Measurements from ENCODE around the gene SOX4.

Gene SOX4

DNA sequence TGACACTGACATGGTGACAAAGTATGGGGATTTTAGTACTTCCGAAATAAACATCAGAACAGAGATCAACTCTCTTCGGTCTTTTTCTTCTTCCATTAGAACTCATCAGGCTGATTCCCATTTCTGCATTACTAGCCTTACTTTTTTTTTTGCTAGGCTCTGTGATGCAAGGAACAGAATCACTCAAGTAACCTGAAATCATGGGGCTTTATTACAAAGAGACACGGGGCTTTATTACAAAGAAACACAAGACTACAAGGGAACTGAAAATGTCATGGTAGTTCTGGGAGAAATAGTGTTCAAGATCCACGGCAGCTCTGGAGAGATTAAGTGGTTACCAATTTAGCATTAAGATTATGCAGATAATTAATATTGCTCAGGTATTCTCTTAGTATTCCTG is 11.6 kb downstream of the SOX4 start:
- Histone ChIP-seq H3K36me3 (ENCODE audit: control insufficient read depth, insufficient read depth, low read length) (no peaks in the 10 kb centered on the region), H3K27me3 (replicated peaks; ENCODE audit: control insufficient read depth, insufficient read depth, low read length) (no peaks in the 10 kb centered on the region), H3K4me3 (replicated peaks; ENCODE audit: low read depth, low read length) (no peak overlapping the region)
- no peak for DNase-seq (ENCODE audit: extremely low read depth, insufficient read length)
- TF ChIP-seq, protein P1, sequence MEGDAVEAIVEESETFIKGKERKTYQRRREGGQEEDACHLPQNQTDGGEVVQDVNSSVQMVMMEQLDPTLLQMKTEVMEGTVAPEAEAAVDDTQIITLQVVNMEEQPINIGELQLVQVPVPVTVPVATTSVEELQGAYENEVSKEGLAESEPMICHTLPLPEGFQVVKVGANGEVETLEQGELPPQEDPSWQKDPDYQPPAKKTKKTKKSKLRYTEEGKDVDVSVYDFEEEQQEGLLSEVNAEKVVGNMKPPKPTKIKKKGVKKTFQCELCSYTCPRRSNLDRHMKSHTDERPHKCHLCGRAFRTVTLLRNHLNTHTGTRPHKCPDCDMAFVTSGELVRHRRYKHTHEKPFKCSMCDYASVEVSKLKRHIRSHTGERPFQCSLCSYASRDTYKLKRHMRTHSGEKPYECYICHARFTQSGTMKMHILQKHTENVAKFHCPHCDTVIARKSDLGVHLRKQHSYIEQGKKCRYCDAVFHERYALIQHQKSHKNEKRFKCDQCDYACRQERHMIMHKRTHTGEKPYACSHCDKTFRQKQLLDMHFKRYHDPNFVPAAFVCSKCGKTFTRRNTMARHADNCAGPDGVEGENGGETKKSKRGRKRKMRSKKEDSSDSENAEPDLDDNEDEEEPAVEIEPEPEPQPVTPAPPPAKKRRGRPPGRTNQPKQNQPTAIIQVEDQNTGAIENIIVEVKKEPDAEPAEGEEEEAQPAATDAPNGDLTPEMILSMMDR (IDR thresholded peaks at IDR 0.05; ENCODE audit: insufficient read depth, low read length, poor library complexity, severe bottlenecking) = no peak

DNA sequence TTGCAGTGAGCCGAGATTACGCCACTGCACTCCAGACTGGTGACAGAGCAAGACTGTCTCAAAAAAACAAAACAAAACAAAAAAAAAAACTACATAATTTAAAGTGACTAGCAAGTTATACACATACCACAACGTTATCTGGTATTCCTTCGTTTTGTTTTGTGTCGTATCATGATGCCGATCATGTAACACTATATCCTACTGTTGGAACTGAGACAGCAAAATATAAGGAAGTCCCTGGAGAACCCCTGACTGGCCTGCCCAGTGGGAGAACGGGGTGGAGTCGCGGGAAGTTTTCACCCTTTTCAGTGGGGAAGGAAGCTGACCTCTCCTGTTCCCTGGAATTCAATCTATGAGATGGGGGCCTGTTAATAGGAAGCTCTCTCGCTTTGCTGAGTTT is 15.1 kb downstream of the SOX4 start:
- DNase-seq (ENCODE audit: extremely low read depth, insufficient read length) = no peak
- TF ChIP-seq, protein P1 (IDR thresholded peaks at IDR 0.05; ENCODE audit: insufficient read depth, low read length, poor library complexity, severe bottlenecking) = no peak
- H3K36me3 ChIP-seq (ENCODE audit: control insufficient read depth, insufficient read depth, low read length) = no peaks in the 10 kb centered on the region

DNA sequence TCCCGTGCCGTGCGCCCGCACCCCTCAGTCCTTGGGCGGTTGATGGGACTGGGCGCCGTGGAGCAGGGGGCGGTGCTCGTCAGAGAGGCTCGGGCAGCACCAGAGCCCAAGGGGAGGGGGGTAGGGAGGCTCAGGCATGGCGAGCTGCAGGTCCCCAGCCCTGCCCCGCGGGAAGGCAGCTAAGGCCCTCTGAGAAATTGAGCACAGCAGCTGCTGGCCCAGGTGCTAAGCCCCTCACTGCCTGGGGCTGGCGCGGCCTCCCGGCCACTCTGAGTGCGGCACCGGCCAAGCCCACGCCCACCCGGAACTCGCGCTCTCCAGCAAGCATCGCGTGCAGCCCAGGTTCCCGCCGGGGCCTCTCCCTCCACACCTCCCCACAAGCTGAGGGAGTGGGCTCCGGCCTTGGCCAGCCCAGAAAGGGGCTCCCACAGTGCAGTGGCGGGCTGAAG is 16.4 kb downstream of the SOX4 start:
- TF ChIP-seq, protein P1 (IDR thresholded peaks at IDR 0.05; ENCODE audit: insufficient read depth, low read length, poor library complexity, severe bottlenecking) = no peak
- DNase-seq (ENCODE audit: extremely low read depth, insufficient read length) = no peak
- no peaks in the 10 kb centered on the region for H3K27me3 ChIP-seq (replicated peaks; ENCODE audit: control insufficient read depth, insufficient read depth, low read length)
- H3K36me3 ChIP-seq (ENCODE audit: control insufficient read depth, insufficient read depth, low read length) = no peaks in the 10 kb centered on the region
- H3K4me3 ChIP-seq (replicated peaks; ENCODE audit: low read depth, low read length) = no peak overlapping the region

More for the DNA sequence above, 15.1 kb downstream of the SOX4 start:
- H3K4me3 ChIP-seq (replicated peaks; ENCODE audit: low read depth, low read length) = no peak overlapping the region
- H3K27me3 ChIP-seq (replicated peaks; ENCODE audit: control insufficient read depth, insufficient read depth, low read length) = no peaks in the 10 kb centered on the region

DNA sequence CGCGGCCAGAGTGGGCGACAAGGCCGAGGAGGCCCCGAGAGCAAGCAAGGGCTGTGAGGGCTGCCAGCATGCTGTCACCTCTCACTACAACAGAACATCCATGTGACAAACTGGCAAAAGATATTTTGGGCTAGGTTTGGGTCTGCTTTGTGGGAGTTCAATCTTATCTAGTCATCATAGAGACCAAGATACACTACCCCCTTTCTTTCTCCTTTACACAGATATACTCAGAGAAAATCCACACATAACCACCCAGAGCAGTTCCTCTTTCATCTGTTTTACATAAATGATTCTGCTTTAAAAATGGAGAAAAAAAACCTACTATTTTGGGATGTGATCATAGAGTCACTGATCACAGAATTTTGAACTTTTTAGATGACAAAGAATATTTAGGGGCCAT is 16.8 kb downstream of the SOX4 start:
- DNase-seq (ENCODE audit: extremely low read depth, insufficient read length) = no peak
- H3K27me3 ChIP-seq (replicated peaks; ENCODE audit: control insufficient read depth, insufficient read depth, low read length) = no peaks in the 10 kb centered on the region
- H3K36me3 ChIP-seq (ENCODE audit: control insufficient read depth, insufficient read depth, low read length) = no peaks in the 10 kb centered on the region
- TF ChIP-seq, protein P1 (IDR thresholded peaks at IDR 0.05; ENCODE audit: insufficient read depth, low read length, poor library complexity, severe bottlenecking) = no peak
- H3K4me3 ChIP-seq (replicated peaks; ENCODE audit: low read depth, low read length) = no peak overlapping the region

DNA sequence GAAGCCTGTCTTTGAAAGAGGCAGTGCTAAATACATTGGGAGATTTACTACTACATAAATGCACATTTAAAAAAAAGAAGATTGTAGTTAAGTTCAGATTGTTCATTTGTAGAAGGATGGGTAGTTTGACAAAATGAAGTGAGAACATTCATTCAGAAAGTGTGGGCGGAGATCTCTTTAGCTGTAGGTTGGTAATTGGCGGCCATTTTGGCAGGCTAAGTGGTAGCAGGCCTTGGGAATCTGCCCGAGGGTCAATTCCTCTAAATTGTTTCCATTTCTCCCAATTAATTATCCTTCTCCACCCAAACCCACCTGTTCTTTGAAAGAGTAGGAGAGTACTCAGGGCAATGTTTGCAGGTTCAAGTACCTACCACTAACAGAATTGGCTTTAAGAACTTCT is 17.9 kb downstream of the SOX4 start:
- TF ChIP-seq, protein P1 (IDR thresholded peaks at IDR 0.05; ENCODE audit: insufficient read depth, low read length, poor library complexity, severe bottlenecking) = no peak
- no peak for DNase-seq (ENCODE audit: extremely low read depth, insufficient read length)
- H3K36me3 ChIP-seq (ENCODE audit: control insufficient read depth, insufficient read depth, low read length) = no peaks in the 10 kb centered on the region

More for the DNA sequence above, 17.9 kb downstream of the SOX4 start:
- H3K4me3 ChIP-seq (replicated peaks; ENCODE audit: low read depth, low read length) = no peak overlapping the region
- no peaks in the 10 kb centered on the region for H3K27me3 ChIP-seq (replicated peaks; ENCODE audit: control insufficient read depth, insufficient read depth, low read length)

All from GM06990 (cell line).